WI38 (cell line): Measurements from ENCODE around the gene LHX1.

ENCODE experiments used
- H3K4me3 ChIP-seq: 2 replicates; pipeline ENCODE4 v1.5.1; 2011; ENCODE audit warnings: low read depth, mild to moderate bottlenecking, control low read depth, low read length
- CTCF ChIP-seq: IDR thresholded peaks from 2 replicates; pipeline ENCODE4 v1.5.1; 2012; ENCODE audit warnings: low read depth, mild to moderate bottlenecking, control low read depth, low read length

LHX1 gene

GRCh38 chr17:36937001-36937958 is at the start of gene LHX1:
Gene LHX1, plus strand, starts transcription at chr17:36937475. Its CDS starts 723 bp downstream, at chr17:36938198.
- no peak for TF ChIP-seq CTCF
- no peak within 1 kb of the TSS for H3K4me3 ChIP-seq

DNA sequence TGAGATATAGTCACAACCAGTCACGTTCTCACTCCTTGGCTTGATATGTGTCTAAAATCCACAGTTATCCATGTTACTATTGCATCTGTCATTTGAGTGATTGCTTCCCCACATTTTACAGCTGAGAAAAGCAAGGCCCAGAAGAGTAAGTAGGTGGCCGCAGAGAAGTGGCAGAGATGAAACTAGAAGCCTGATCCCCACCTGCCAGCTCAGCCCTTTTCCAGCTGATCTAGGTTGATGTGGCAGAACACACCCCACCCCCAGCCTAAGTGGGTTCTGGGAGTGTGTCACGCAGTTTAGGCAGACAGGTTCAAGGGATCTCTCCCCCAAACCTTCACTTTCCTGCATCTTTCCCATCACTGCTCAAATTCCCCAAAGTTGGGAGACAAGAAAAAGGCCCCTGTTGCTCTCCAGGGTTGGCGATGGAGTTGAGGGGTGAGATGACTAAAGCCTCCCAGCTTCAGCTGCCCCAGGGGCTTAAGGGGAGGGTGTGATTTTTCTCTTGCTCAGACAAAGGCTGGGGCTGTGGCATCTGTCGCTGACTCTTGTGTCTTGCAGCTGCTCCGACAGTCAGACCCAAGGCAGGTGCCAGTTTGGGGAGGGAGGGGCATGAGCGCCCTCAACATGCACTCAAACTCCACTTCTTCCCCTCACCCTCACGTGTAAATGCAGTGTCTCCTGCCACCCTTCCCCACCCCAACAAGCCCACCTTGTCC is 48.9 kb upstream of the LHX1 start:
- no peak overlapping the region for H3K4me3 ChIP-seq
- no peak for TF ChIP-seq CTCF

GRCh38 chr17:36889770-36890349 is 47.4 kb upstream of the LHX1 start:
- no peak for TF ChIP-seq CTCF
- H3K4me3 ChIP-seq, result no peak overlapping the region

DNA sequence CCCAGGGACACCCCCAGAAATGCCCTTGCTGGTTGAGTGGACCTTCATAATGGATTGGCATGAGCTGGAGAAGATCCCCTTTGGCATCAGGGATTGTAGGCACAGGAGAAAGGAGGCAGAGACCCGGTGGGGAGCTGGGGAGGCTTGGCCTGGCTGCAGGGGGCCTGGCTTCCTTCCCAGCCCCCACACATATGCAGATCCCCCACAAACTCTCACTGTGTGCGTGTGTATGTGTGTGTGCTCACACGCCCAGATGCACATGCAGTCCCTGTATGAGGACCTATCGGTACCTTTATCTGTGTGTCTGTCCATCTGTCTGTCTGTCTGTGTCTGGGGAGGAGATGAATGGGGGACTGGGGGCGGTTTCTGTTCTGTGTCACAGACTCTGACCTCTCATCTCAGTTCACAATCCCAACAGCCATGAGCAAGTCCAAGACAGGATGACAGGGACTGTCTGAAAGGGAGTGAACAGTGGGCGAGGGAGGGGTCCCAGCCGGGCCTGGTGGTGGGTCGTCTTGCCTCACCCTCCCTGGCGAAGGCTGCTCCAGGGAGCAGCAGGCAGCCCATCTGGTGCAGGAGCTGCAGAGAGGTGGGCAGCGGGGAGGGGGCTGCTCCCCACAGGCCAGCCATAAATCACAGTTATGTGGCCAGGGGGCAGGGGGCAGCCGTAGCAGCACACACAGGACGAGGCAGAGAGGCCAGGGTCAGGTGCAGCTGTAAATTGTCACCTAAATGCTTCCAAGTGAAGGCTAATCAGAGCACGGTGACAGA is 46.7 kb upstream of the LHX1 start:
- TF ChIP-seq CTCF, result no peak
- no peak overlapping the region for H3K4me3 ChIP-seq

GRCh38 chr17:36892112-36892838 is 45.0 kb upstream of the LHX1 start:
- TF ChIP-seq CTCF, result no peak
- no peak overlapping the region for H3K4me3 ChIP-seq

- H3K4me3 ChIP-seq, result no peak overlapping the region
- no peak for TF ChIP-seq CTCF
Measured at GRCh38 chr17:36894177-36894576, 43.1 kb upstream of the LHX1 start.
